Keratinocyte (primary cell): Measurements from ENCODE around the gene LINC01488. TPM values are rescaled to one million over a fixed set of nuclear protein-coding genes. Genes with fewer than 3 reads are reported as not detected.

Experiments used
- DNase-seq: peaks from one replicate; pipeline ENCODE4 v3.0.0-alpha.2; 2011; ENCODE audit warnings: low read depth, missing footprints, low spot score
- FAIRE-seq: peaks from 2 replicates; lab custom pipeline; 2011; peaks lifted over from hg19 to GRCh38; lab: Jason Lieb, UNC
- H2AFZ ChIP-seq: 2 replicates; pipeline ENCODE4 v1.6.0; 2012; ENCODE audit warnings: low read length, control low read depth, inconsistent platforms; ENCODE audit not compliant: control insufficient read depth
- H3K27ac ChIP-seq: 2 replicates; pipeline ENCODE4 v1.5.1; 2011; ENCODE audit warnings: low read length; ENCODE audit not compliant: control insufficient read depth, insufficient read depth
- H3K27me3 ChIP-seq: 3 replicates; pipeline ENCODE4 v1.6.0; 2011; ENCODE audit warnings: low read length; ENCODE audit not compliant: control insufficient read depth, insufficient read depth; ENCODE audit errors: extremely low read depth
- H3K36me3 ChIP-seq, 2 experiments: 2 replicates in 1 of 2; 3 replicates in 1 of 2; pipeline ENCODE4 v1.5.1; 2011; ENCODE audit warnings: low read length in 2 of 2, mild to moderate bottlenecking in 1 of 2; ENCODE audit not compliant: control insufficient read depth in 2 of 2, insufficient read depth in 2 of 2; ENCODE audit errors: extremely low read depth in 1 of 2
- H3K4me1 ChIP-seq: 3 replicates; pipeline ENCODE4 v1.5.1; 2011; ENCODE audit warnings: low read length; ENCODE audit not compliant: control insufficient read depth, insufficient read depth; ENCODE audit errors: extremely low read depth
- H3K4me2 ChIP-seq: 3 replicates; pipeline ENCODE4 v1.6.0; 2011; ENCODE audit warnings: low read depth, low read length; ENCODE audit not compliant: control insufficient read depth, insufficient read depth; ENCODE audit errors: extremely low read depth
- H3K4me3 ChIP-seq, 3 experiments: fragments of 200-600 bp in 1 of 3; sonication (generic) in 1 of 3; 2 replicates in 2 of 3; 3 replicates in 1 of 3; pipeline ENCODE4 v1.5.1; 2011 to 2016; ENCODE audit warnings: low read length in 3 of 3, mild to moderate bottlenecking in 3 of 3, control low read depth in 2 of 3, inconsistent platforms in 1 of 3, low read depth in 1 of 3, mixed read lengths in 1 of 3, mixed run types in 1 of 3, moderate library complexity in 1 of 3; ENCODE audit not compliant: control insufficient read depth in 2 of 3, insufficient read depth in 2 of 3; ENCODE audit errors: extremely low read depth in 1 of 3
- H3K79me2 ChIP-seq: 2 replicates; pipeline ENCODE4 v1.6.0; 2012; ENCODE audit warnings: low read length; ENCODE audit not compliant: control insufficient read depth, insufficient read depth
- H3K9ac ChIP-seq: 3 replicates; pipeline ENCODE4 v1.6.0; 2011; ENCODE audit warnings: low read length; ENCODE audit not compliant: control insufficient read depth, insufficient read depth; ENCODE audit errors: extremely low read depth
- H3K9me1 ChIP-seq: 3 replicates; pipeline ENCODE4 v1.6.0; 2011; ENCODE audit warnings: low read length; ENCODE audit not compliant: control insufficient read depth, insufficient read depth; ENCODE audit errors: extremely low read depth
- H3K9me3 ChIP-seq: 2 replicates; pipeline ENCODE4 v1.5.1; 2012; ENCODE audit warnings: low read depth, low read length; ENCODE audit not compliant: control insufficient read depth
- H4K20me1 ChIP-seq: 3 replicates; pipeline ENCODE4 v1.6.0; 2011; ENCODE audit warnings: low read length; ENCODE audit not compliant: control insufficient read depth, insufficient read depth; ENCODE audit errors: extremely low read depth
- EZH2 ChIP-seq: IDR thresholded peaks from one replicate; pipeline ENCODE4 v1.6.1; 2012; ENCODE audit warnings: inconsistent platforms, mild to moderate bottlenecking, low read length, moderate library complexity
- dilution Hi-C: fragments of 300-500 bp; cut with MboI; formaldehyde crosslinking; loops from one replicate; pipeline ENCODE4 v1.7.0; 2020; ENCODE audit warnings: low sequenced_read_pairs; ENCODE audit not compliant: extremely low pct_ligation_motif_present
- polyA plus RNA-seq, 5 experiments: library from polyadenylated mRNA; depleted of rRNA in 3 of 5; stranded (reverse) in 3 of 5; stranded (forward) in 1 of 5; unstranded in 1 of 5; fragments of >200 nt; gene quantifications; 1 replicate in 1 of 5; 2 replicates in 3 of 5; 3 replicates in 1 of 5; pipeline versions ENCODE4 v1.2.1 to v1.2.3, GENCODE V29; 2011 to 2012; ENCODE audit warnings: missing spikeins in 2 of 5, low read depth in 1 of 5, low replicate concordance in 1 of 5
- TF ChIP-seq, protein P1 (sequence below), 3 experiments: IDR thresholded peaks in 1 of 3; conservative IDR thresholded peaks in 1 of 3; optimal IDR thresholded peaks in 1 of 3; 2 replicates in 2 of 3; 3 replicates in 1 of 3; pipeline versions ENCODE3 to v1.5.1; 2011; ENCODE audit warnings: low read length in 3 of 3, mild to moderate bottlenecking in 3 of 3, moderate library complexity in 2 of 3, control low read depth in 1 of 3, inconsistent platforms in 1 of 3; ENCODE audit not compliant: insufficient read depth in 2 of 3; ENCODE audit errors: extremely low read depth in 1 of 3

LINC01488 gene
- polyA plus RNA-seq, 1 donor (not counting 4 experiments of a cell fraction or from before 2014, with no cell fraction given): not detected

DNA sequence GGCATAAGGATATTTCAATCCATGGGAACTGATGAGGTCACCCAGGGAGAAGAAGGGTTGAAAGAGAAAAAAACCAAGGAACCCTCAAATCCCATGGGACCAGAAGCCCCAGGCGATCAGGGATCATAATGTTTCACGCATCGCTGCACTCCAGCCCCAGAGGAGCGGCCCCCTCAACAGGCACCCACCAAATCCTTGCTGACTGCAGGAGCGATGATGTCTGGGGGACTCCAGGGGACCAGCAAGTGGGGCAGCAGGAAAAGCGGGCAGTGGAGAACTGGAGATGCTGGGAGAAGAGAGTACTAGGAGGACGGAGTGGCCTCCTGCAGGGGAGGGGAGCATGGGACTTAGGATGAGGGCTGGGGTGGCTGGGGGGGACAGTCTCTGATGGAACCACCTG lies 47.7 kb upstream of the LINC01488 start:
- DNase-seq (no peak), FAIRE-seq (no peak)
- Histone ChIP-seq H3K9me3 (no peaks in the 10 kb centered on the region), H3K4me1 (peaks cover 13% of the 10 kb centered on the region), H3K27ac (no peak overlapping the region), H3K36me3 (no peaks in the 10 kb centered on the region), H3K9me1 (no peaks in the 10 kb centered on the region), H2AFZ (no peak overlapping the region), H3K79me2 (no peaks in the 10 kb centered on the region), H3K4me3 (no peak overlapping the region), H3K27me3 (peaks cover 8% of the 10 kb centered on the region), H3K4me2 (no peak overlapping the region), H4K20me1 (no peaks in the 10 kb centered on the region), H3K9ac (no peak overlapping the region)
- dilution Hi-C loops: no loop called here
- TF ChIP-seq, protein P1, sequence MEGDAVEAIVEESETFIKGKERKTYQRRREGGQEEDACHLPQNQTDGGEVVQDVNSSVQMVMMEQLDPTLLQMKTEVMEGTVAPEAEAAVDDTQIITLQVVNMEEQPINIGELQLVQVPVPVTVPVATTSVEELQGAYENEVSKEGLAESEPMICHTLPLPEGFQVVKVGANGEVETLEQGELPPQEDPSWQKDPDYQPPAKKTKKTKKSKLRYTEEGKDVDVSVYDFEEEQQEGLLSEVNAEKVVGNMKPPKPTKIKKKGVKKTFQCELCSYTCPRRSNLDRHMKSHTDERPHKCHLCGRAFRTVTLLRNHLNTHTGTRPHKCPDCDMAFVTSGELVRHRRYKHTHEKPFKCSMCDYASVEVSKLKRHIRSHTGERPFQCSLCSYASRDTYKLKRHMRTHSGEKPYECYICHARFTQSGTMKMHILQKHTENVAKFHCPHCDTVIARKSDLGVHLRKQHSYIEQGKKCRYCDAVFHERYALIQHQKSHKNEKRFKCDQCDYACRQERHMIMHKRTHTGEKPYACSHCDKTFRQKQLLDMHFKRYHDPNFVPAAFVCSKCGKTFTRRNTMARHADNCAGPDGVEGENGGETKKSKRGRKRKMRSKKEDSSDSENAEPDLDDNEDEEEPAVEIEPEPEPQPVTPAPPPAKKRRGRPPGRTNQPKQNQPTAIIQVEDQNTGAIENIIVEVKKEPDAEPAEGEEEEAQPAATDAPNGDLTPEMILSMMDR (optimal IDR thresholded peaks at IDR 0.05 in 1 of 3, IDR thresholded peaks at IDR 0.05 in 1 of 3, conservative IDR thresholded peaks at IDR 0.05 in 1 of 3; ENCODE audit: extremely low read depth in 1 of 3, insufficient read depth in 2 of 3, low read length in 3 of 3): no peak
- TF ChIP-seq EZH2: no peak

DNA sequence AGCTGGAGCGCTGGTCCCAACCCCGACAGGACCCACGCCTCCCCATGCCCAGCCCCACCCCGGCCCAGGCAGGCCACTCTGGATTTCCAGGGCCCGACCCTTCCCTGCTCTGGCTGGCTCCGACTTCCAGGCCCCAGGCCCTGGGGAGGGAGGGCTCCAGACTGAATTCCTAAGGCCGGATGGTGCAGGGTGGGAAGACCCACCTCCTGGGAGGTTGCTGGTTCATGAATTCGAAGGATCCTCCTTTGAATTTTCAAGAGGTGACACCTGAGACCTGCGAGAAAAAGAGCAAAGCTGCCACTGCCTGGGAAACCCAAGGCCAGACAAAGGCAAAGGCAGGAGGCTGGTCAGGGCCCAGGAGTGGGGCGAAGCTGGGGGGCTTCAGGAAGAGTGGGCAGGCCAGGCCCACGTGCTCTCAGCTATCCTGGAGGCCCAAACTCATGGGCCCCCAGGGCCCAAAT lies 47.0 kb upstream of the LINC01488 start:
- Histone ChIP-seq H3K4me2 (no peak overlapping the region), H3K9ac (no peak overlapping the region)

More for the DNA sequence above, 47.0 kb upstream of the LINC01488 start:
- Histone ChIP-seq H3K4me3 (no peak overlapping the region), H3K9me3 (no peaks in the 10 kb centered on the region), H4K20me1 (no peaks in the 10 kb centered on the region), H2AFZ (no peak overlapping the region), H3K36me3 (no peaks in the 10 kb centered on the region), H3K9me1 (no peaks in the 10 kb centered on the region), H3K79me2 (no peaks in the 10 kb centered on the region), H3K27ac (no peak overlapping the region), H3K4me1 (peaks cover 13% of the 10 kb centered on the region), H3K27me3 (peaks cover 3% of the 10 kb centered on the region)
- TF ChIP-seq, protein P1 (optimal IDR thresholded peaks at IDR 0.05 in 1 of 3, IDR thresholded peaks at IDR 0.05 in 1 of 3, conservative IDR thresholded peaks at IDR 0.05 in 1 of 3; ENCODE audit: extremely low read depth in 1 of 3, insufficient read depth in 2 of 3, low read length in 3 of 3): no peak
- no peak for TF ChIP-seq EZH2
- dilution Hi-C loops: no loop called here
- FAIRE-seq (no peak), DNase-seq (no peak)
